Measurements from ENCODE around the gene GPAT3. TPM values are rescaled to one million over a fixed set of nuclear protein-coding genes. Genes with fewer than 3 reads are reported as not detected.
"Not testable (repeated sequence)": the region's sequence is repeated elsewhere in the genome, so short reads cannot be mapped to it uniquely, and the experiment has no call there.

The GPAT3 gene
- 2.4 and 2.6 TPM in 2 replicates for total RNA-seq (2014; rRNA removed; shearing (Covaris generic))

GRCh38 chr4:83535520-83536361, at the start of gene GPAT3:
Gene GPAT3, plus strand, starts transcription at chr4:83536108. Its CDS starts 515 bp downstream, at chr4:83536623.
- peak; percentile 70 to 74 for DNase-seq
- Histone ChIP-seq H3K4me3 (peak within 1 kb of the TSS; percentile 63), H3K27me3 (no peaks in the 10 kb centered on the region), H3K4me1 (no peaks in the 10 kb centered on the region), H3K9me3 (replicated peaks) (no peaks in the 10 kb centered on the region), H3K27ac (peak within 1 kb of the TSS; percentile 20), H3K36me3 (no peaks in the 10 kb centered on the region)

GRCh38 chr4:83486457-83487129, 49.3 kb upstream of the GPAT3 start:
- Histone ChIP-seq H3K4me1 (no peaks in the 10 kb centered on the region; the same call in 1 of the 2 replicates), H3K9me3 (replicated peaks) (no peaks in the 10 kb centered on the region), H3K36me3 (no peaks in the 10 kb centered on the region), H3K4me3 (no peak overlapping the region), H3K27ac (no peak overlapping the region), H3K27me3 (no peaks in the 10 kb centered on the region)
- DNase-seq: no peak

GRCh38 chr4:83489711-83490326, 46.1 kb upstream of the GPAT3 start:
- Histone ChIP-seq H3K9me3 (replicated peaks) (no peaks in the 10 kb centered on the region), H3K27ac (no peak overlapping the region), H3K4me3 (no peak overlapping the region), H3K27me3 (no peaks in the 10 kb centered on the region), H3K4me1 (no peaks in the 10 kb centered on the region), H3K36me3 (no peaks in the 10 kb centered on the region)
- no peak for DNase-seq

- H3K36me3 ChIP-seq: no peaks in the 10 kb centered on the region
- DNase-seq: peak in 1 of 2 experiments; percentile 58
Measured at GRCh38 chr4:83490876-83491450, 44.9 kb upstream of the GPAT3 start.

GRCh38 chr4:83496085-83496917, 39.6 kb upstream of the GPAT3 start:
- DNase-seq; H3K9me3 ChIP-seq (replicated peaks); H3K27ac ChIP-seq; H3K27me3 ChIP-seq; H3K4me3 ChIP-seq; H3K36me3 ChIP-seq; H3K4me1 ChIP-seq: not testable (repeated sequence)

More at GRCh38 chr4:83490876-83491450, 44.9 kb upstream of the GPAT3 start:
- Histone ChIP-seq H3K9me3 (replicated peaks) (no peaks in the 10 kb centered on the region), H3K27ac (no peak overlapping the region), H3K27me3 (no peaks in the 10 kb centered on the region; the same call in 1 of the 2 replicates), H3K4me3 (no peak overlapping the region), H3K4me1 (no peaks in the 10 kb centered on the region)

- Histone ChIP-seq H3K9me3 (replicated peaks) (peaks cover 2% of the 10 kb centered on the region; the same call in 1 of the 2 replicates), H3K4me3 (no peak overlapping the region), H3K4me1 (no peaks in the 10 kb centered on the region), H3K27me3 (peaks cover 17% of the 10 kb centered on the region), H3K36me3 (no peaks in the 10 kb centered on the region), H3K27ac (no peak overlapping the region)
- no peak for DNase-seq
Measured at GRCh38 chr4:83498187-83498586, 37.7 kb upstream of the GPAT3 start.

GRCh38 chr4:83501671-83502070, 34.2 kb upstream of the GPAT3 start:
- H3K9me3 ChIP-seq (replicated peaks); H3K27ac ChIP-seq; H3K4me1 ChIP-seq; DNase-seq; H3K4me3 ChIP-seq; H3K36me3 ChIP-seq: not testable (repeated sequence)
- peaks cover 21% of the 10 kb centered on the region for H3K27me3 ChIP-seq

- Histone ChIP-seq H3K27me3 (peaks cover 21% of the 10 kb centered on the region), H3K9me3 (replicated peaks) (peaks cover 2% of the 10 kb centered on the region; the same call in 1 of the 2 replicates), H3K36me3 (no peaks in the 10 kb centered on the region), H3K4me3 (no peak overlapping the region), H3K27ac (no peak overlapping the region), H3K4me1 (no peaks in the 10 kb centered on the region)
- DNase-seq: no peak
Measured at GRCh38 chr4:83503974-83504373, 31.9 kb upstream of the GPAT3 start.

GRCh38 chr4:83504503-83504902, 31.4 kb upstream of the GPAT3 start:
- H3K27me3 ChIP-seq: peaks cover 21% of the 10 kb centered on the region
- DNase-seq: no peak
- no peak overlapping the region for H3K4me3 ChIP-seq
- H3K27ac ChIP-seq: no peak overlapping the region
- no peaks in the 10 kb centered on the region for H3K4me1 ChIP-seq
- H3K36me3 ChIP-seq: no peaks in the 10 kb centered on the region
- H3K9me3 ChIP-seq (replicated peaks): peaks cover 2% of the 10 kb centered on the region; the same call in 1 of the 2 replicates

- Histone ChIP-seq H3K4me3 (no peak overlapping the region), H3K36me3 (no peaks in the 10 kb centered on the region), H3K27ac (no peak overlapping the region), H3K4me1 (no peaks in the 10 kb centered on the region), H3K9me3 (replicated peaks) (peaks cover 2% of the 10 kb centered on the region; the same call in 1 of the 2 replicates), H3K27me3 (peaks cover 21% of the 10 kb centered on the region)
- no peak for DNase-seq
Measured at GRCh38 chr4:83504996-83505395, 30.9 kb upstream of the GPAT3 start.

- H3K4me3 ChIP-seq; H3K4me1 ChIP-seq; H3K9me3 ChIP-seq (replicated peaks); H3K36me3 ChIP-seq; H3K27ac ChIP-seq; H3K27me3 ChIP-seq: not testable (repeated sequence)
- peak; percentile 68 to 79 for DNase-seq
Measured at GRCh38 chr4:83509156-83509585, 26.7 kb upstream of the GPAT3 start.

- no peak for DNase-seq
- Histone ChIP-seq H3K36me3 (no peaks in the 10 kb centered on the region), H3K4me3 (no peak overlapping the region), H3K9me3 (replicated peaks) (0 out of 2 replicates have a peak, but pooled peaks cover 3% of the 10 kb centered on the region), H3K4me1 (no peaks in the 10 kb centered on the region), H3K27me3 (no peaks in the 10 kb centered on the region), H3K27ac (no peak overlapping the region)
Measured at GRCh38 chr4:83510442-83510841, 25.5 kb upstream of the GPAT3 start.

GRCh38 chr4:83516042-83516772, 19.7 kb upstream of the GPAT3 start:
- H3K4me1 ChIP-seq: no peaks in the 10 kb centered on the region
- no peaks in the 10 kb centered on the region for H3K36me3 ChIP-seq
- DNase-seq: no peak
- no peaks in the 10 kb centered on the region for H3K27me3 ChIP-seq
- no peak overlapping the region for H3K27ac ChIP-seq
- no peaks in the 10 kb centered on the region for H3K9me3 ChIP-seq (replicated peaks)
- no peak overlapping the region for H3K4me3 ChIP-seq
